NCI-H345 treated with DMSO at 0.1 percent for 48 hours (cell line): ENCODE measurements around the gene APOL1.
"Not testable (repeated sequence)": the region's sequence is repeated elsewhere in the genome, so short reads cannot be mapped to it uniquely, and the experiment has no call there.

ENCODE experiments used
- DNase-seq: peaks from one replicate; lab custom pipeline; 2025; ENCODE audit not compliant: unreplicated experiment; lab: John Stamatoyannopoulos, UW

APOL1 gene

GRCh38 chr22:36290391-36291075 lies 37.6 kb downstream of the APOL1 start:
- not testable (repeated sequence) for DNase-seq

DNA sequence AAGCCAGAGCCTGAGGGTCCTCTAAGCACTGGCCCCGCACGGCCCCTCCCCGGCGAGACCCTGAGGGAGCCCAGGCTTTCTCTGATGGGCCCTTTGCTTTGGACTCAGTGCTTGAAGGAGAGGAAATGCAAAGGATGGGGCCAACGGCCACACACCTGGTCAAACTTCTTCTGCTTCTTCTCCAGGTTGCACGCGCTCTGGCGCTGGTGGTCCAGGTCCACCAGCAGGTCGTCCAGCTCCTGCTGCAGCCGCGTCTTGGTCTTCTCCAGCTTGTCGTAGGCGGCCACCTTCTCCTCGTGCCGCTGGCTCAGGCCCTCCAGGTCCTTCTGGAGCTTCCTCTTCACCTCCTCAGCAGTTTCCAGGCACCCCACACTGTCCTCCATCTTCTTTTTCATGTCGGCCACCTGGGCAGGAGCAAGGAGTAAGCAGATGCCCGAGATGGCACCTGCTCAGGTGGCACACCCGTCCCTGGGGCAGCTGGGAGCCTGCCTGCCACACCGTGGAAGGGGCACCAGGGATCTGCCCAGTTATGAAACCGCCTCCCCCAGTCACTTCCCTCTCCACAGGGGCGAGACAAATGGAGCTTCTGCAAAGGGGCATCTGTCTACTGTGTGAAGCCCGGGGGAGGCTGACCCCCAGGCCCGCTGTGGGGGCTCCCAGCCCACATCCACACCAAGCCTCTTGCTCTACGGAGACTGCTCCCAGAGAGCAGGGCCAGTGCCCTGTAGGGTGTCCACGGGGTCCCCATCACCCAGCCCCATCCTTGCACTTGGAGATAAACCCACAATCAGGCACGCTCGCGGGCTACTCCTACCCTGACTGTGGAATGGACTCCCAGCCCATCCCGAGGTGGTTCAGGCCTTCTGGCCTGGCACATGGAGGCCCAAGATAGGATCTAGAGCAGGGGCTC lies 39.2 kb downstream of the APOL1 start:
- no peak for DNase-seq

DNA sequence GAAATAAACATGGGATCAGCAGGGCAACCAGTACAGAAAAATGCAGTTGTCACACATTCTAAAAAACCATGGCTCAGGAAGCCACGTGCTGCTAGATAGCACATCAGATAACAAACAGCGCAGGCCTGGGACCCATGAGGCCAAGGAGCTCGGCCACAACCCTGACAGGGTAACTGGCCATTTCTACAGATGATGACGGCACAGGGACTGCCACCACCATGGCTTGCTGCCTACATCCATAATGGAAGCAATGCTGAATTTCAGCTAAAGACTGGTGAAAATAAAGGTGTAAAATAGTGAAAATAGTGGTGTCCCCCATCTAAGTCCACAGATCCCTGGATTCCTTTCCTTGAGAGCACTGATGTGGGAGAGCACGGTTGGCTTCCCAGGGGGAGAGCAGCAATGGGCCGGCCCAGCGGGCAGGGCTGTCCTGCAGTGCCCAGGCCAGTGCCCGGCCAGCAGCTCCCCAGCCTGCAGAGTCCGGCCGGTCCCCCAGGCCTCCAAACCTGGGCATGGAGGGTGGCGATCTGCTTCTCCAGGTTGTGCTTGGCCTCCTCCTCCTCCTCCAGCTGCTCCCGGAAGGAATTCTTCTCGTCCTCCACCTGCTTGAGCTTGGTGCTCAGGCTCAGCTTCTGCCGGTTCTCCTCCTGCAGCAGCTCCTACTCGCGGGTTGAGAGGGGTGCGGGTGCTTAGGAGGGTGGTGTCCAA lies 40.0 kb downstream of the APOL1 start:
- DNase-seq = no peak

DNA sequence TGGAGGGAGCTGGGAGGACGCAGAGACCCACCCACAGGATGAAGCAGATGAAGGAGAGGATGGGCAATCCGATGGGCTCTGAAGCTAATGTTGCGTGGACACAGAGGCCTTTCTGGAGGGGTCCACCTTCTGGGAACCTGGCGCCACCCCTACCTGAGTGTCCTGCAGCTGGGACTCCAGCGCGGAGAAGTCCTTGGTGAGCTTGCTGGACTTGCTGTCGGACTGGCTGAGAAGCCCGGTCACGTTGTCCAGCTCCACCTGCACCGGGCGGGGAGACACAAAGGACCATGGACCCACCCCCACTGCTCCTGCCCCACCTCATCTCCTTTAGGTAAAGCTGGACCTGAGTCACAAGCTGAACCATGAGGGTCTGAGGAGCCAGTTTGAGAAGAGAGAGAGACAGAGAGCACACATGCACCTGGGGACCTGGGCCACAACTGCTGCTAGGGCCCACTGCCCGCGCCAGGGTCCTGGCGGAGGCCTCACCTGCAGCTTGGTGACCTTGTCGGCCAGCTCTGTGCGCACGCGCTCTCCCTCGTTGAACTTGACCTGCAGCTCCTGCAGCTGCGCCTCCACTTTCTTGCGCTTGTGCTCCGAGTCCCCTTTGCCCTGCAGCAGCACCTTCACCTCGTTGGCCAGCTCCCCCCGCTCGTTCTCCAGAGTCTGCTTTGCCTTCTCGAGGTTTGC lies 40.8 kb downstream of the APOL1 start:
- DNase-seq = no peak

DNA sequence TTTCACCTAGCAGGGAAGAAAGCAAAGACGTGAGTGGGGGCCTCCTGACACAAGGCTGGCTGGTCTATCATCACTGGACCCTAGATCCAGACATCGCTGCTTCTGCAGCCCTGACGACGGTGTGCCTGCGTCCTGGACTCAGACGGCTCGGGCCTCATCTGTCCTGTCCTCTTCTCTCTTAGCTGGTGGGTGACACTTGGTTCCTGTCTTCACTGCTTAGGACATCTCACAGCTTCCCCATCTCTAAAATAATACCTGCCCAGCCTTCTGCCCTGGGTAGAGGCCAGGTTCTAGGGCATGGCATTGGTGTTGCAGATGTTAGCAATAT lies 41.3 kb downstream of the APOL1 start:
- no peak for DNase-seq

DNA sequence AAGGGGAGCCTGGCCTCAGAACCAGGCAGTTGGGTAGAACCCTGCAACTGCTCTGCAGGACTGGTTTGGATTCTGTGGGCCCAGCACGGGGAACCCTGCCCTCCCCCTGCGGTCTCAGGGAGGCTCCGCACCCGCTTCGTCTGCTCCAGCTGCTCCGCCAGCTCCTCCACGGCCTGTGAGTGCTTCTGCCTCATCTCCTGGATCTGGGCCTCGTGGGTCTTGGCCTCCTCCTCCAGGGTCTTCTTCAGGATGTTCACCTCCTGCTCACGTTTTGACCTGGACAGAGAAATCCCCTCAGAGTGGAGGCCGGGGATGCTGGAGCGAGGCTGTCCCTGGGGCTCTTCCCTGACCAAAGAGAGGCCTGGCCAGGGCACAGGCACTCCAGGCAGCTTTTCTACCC lies 41.9 kb downstream of the APOL1 start:
- DNase-seq = no peak

- no peak for DNase-seq
Measured at GRCh38 chr22:36295247-36295646, 42.3 kb downstream of the APOL1 start.

- DNase-seq = no peak
Measured at GRCh38 chr22:36296690-36297089, 43.8 kb downstream of the APOL1 start.

- DNase-seq = no peak
Measured at GRCh38 chr22:36297568-36297967, 44.6 kb downstream of the APOL1 start.

- no peak for DNase-seq
Measured at GRCh38 chr22:36298118-36298517, 45.2 kb downstream of the APOL1 start.

DNA sequence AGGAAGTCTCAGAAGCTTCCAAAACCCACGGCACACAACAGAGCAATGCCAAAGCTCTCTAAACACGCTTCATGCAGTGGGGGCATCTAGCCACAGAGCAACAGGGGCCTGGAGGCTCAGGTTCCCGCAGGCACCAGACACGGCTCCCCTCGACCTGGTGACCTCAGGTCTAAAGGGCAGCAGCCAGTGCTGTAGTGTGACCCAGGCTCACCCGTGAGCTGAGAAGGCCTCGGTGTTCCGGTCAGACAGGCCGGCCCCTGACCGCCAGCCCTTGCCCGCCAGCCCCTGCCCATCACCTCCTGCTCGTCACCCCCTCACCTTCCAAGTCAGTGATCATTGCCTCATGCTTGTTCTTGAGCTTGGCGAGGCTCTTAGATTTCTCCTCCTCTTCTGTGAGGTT lies 45.7 kb downstream of the APOL1 start:
- DNase-seq = no peak

DNA sequence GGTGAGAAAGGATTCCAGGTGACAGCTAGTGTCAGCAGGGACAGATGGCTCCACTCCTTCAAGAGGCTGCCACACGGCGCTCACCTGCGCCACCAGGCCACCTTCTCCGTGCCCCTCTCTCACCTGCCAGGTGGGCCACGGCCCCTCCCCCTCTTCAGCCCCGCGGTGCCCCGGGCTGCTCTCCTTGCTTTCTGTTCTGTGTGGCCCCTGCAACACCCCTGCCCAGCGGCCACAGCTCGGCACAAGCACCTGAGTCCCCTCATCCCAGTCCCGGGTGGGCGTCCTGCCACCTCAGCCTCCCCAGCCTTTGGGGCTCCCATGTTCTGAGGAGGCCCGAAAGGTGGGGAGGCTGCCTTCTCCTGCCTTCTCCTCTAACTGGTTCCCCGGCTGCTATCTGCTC lies 46.4 kb downstream of the APOL1 start:
- DNase-seq = no peak

DNA sequence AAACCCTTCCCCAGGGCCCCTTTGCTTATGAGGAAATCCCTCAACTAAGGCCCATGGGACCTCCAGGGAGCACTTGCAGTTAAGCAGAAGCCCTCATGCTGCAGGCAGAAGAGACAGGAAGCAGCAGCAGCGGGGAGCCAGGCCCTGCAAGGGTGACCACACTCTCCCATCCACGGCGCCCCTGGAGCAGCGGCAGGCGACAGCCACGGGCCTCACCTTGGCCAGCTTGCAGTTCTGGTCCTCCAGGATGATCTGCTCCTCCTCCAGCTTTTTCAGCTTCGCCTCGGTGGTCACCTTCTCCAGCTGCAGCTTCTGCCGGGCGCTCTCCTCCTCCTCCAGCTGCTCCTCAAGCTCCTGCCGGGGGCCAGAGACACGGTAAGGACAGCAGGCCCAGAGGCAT lies 47.0 kb downstream of the APOL1 start:
- DNase-seq = no peak

GRCh38 chr22:36300396-36301212 lies 47.7 kb downstream of the APOL1 start:
- DNase-seq = no peak

DNA sequence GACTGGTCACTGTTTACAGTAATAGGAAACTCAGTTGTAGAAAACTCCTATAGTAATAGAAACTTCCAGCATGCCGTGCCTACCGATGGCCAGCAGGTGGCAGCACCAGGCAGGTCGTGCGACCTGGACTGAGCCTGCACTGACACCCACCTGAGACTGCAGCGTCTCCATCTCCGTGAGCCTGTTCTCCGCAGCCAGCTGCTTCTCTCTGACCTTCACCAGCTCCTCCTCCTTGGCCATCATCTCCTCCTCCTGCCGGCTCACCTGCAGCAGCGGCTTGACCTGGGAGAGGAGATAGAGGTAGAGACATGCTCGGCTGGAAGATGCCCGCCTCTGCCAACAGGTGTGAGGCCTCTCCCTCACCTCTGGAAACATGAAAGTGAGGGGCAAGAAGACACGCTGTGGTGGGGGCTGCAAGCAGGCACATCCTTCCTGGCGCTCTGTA lies 48.5 kb downstream of the APOL1 start:
- DNase-seq = peak; percentile 20

DNA sequence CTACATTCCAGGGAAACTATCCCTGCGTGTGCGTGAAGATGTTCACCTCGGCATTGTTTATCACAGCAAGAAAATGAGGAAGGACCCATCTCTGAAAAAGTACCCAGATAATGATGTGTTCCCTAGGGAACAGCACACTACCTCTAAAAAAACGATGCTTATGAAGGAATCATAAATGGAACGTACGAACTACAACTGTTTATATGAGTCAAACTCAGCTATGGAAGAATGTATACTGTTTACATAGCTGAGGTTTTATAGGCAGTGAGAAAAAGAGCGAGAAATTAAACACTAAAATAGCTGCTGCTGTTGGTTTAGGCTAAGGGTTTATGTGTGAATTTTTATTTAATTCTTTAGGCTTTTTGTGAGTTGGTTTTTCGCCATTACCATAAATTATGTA lies 48.9 kb downstream of the APOL1 start:
- no peak for DNase-seq

GRCh38 chr22:36302439-36303114 lies 49.6 kb downstream of the APOL1 start:
- no peak for DNase-seq

DNA sequence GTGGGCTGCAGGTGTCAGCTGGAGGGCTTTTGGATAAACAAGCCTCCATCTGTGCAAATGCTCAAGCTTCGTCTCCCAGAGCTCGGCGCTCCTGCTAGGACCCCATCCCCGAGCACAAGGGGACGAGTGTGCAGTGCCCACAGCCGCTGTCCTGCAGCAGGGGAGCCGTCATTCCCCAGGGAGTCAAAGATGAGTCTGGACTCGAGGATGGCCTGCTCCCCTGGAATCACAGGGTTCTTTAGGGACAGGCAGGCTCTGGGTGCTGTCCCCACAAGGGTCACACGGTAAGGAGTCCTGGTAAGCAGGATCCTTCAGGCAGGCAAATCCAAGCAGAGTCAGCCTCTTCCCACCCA lies 50.2 kb downstream of the APOL1 start:
- DNase-seq = no peak

GRCh38 chr22:36303874-36304273 lies 50.9 kb downstream of the APOL1 start:
- no peak for DNase-seq

GRCh38 chr22:36304429-36304828 lies 51.5 kb downstream of the APOL1 start:
- DNase-seq = no peak
